Right ventricle myocardium inferior (tissue), 1 donor: ENCODE results near the gene PLCE1. TPM values are rescaled to one million over a fixed set of nuclear protein-coding genes. Genes with fewer than 3 reads are reported as not detected.

Source experiments
- ATAC-seq: fragments of 200-7000 bp; cut with Tn5 transposase; one replicate; pipeline ENCODE4 v1.9.1; 2020; ENCODE audit warnings: mild to moderate bottlenecking, moderate library complexity
- DNase-seq: peaks from one replicate; pipeline ENCODE4 v3.0.0; 2021; ENCODE audit errors: missing footprints
- intact Hi-C: fragments of 100-400 bp; cut with DNase I; formaldehyde crosslinking; loops from one replicate; pipeline ENCODE4 v1.11.0; 2022
- total RNA-seq: library from RNA; stranded (reverse); fragmentation: NEBNext Ultra II Directional; extraction: Animal tissue kit (Norgen Biotek cat#: 25700); gene quantifications from one replicate; pipeline ENCODE4 v1.2.1, GENCODE V29; 2021
- donor health status: DM: no; HTN: yes; CAD: no; lungs with severe emphysema.

PLCE1 gene
- total RNA-seq, 1 donor from 2014 or later = 4.2 TPM

DNA sequence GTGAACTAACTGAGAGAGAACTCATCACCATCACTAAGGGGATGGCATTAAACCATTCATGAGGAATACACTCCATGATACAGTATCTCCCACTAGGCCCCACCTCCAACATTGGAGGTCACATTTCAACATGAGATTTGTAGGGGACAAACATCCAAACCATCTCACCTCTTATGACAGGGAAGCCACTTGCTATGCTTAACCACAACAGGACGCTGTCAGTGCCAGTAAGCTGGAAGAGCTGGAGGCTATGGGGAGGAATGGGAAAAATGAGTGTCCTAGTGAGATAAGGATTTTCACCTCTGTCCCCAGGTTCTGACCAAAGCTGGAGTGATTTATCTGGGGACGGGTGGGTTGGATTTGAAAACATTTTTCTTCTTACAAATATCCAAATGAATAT is 17.6 kb downstream of the PLCE1 start:
- DNase-seq (no peak), ATAC-seq (no peak)
- intact Hi-C loops = no loop called here

DNA sequence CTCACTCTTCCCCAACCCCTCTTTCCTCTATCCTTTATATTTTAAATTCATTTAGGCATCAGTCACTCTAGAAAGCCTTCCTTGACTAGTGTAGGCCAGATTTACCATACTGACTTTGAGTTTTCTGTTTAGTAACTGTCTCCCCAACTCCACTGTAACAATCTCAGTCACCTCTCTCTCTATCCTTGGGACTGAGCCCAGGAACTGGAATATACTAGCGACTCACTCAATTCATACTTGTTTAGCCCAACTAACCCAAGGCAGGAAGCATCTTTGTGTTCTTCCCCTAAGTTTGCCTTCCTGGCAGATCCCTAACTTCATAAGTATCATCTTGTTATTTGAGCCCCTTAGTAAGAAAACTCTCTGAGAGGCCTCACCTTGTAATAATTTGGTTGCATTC is 19.1 kb downstream of the PLCE1 start:
- ATAC-seq (no peak), DNase-seq (no peak)
- intact Hi-C loops = no loop called here

DNA sequence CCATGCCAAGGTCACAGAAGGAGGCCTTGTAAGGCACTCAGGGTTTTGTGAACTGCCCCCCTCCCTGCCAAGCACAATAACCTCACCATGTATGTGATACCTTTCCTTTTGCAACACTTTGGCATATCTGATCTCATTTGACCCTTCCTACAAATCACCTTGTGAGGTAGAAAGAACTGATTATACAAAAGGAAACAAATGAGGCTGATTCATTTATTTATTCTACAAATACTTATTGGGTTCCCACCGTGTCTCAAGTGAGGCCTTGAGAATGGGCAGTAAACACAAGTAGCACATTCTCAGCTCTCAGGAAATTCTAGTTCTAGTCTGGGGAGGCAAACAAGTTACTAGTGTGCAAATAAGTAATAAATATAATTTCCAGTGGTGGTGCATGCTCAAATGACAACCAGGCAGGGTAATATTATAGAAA is 19.6 kb downstream of the PLCE1 start:
- intact Hi-C loops = no loop called here
- DNase-seq (no peak), ATAC-seq (no peak)

DNA sequence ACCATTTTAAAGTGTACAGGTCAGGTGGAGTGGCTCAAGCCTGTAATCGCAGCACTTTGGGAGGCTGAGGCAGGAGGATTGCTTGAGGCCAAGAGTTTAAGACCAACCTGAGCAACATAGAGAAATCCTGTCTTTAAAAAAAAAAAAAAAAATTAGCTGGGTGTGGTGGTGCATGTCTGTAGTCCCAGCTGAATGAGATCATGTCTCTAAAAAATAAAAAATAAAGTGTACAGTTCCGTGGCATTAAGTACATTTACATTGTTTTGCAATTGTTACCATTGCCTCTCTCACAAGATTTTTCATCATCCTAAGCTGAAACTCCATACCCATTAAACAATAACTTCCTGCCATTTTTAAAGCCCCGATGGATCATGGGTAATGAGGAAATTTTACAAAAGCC is 20.6 kb downstream of the PLCE1 start:
- DNase-seq (no peak), ATAC-seq (no peak)
- intact Hi-C loops = no loop called here

DNA sequence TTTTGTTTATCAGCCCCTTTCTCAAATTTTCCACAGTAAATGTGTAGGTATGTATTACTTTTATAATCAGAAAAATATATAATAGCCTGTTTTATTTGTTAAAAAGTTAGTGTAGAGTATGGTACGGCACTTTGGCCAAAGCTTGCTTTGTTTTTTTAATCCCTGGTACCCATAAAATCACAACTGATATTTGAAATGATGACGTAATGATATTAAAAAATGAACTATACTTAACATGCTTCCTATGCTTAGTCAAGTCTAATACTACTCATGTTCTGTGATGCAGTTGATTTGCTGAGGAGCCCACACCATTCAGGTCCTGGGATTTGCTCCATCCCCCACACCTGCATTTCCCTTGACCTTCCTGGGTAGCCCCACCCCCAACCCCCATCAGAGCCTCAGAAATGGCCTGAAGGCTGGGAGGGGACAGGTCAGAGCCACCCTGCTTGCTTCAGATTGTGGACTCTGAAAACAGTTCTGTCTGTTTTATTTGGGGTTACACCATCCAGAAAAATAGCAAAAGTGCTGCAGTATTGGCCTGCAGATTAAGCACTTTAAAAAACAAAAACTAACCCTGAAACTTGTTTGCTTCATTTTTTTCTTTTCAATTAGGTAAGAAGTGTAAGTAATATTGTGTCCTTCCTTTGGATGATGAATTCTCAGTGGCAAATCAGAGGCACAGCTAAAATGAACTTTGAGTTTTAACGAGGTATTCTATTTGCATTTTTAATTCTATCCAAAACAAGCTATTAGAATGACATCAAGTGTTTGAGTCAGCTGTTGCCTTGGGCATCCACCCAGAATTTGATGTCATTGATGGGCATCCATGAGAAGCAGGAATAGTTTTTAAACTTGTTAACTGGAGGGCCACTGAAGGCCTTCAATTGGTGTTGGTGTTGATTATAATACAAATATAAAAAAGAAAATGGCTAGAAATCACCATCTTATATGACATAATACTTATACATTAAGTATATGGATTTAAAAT is 23.3 kb downstream of the PLCE1 start:
- DNase-seq (no peak), ATAC-seq (no peak)

DNA sequence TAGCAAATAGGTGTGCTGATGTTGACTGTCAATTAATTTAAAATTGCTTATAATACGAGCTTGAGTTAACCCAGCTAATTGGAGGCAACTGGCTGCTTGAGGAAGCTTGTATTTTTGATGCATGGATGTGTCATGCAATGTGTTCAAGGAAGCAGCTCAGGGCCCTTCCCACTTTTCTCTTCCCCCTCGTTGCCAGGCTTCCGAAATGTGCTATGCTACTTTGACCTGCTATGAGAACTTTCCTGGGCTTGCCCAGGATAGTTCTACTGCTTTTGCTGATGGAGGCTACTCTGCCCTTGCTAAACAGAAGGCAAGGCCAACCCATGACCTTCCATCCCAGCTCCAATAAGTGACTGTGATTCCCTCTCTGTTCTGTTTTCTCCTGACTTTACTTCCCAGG is 24.4 kb downstream of the PLCE1 start:
- ATAC-seq = no peak
- intact Hi-C loops = no loop called here
- DNase-seq = no peak

More for the DNA sequence above, 23.3 kb downstream of the PLCE1 start:
- intact Hi-C loops = no loop called here

DNA sequence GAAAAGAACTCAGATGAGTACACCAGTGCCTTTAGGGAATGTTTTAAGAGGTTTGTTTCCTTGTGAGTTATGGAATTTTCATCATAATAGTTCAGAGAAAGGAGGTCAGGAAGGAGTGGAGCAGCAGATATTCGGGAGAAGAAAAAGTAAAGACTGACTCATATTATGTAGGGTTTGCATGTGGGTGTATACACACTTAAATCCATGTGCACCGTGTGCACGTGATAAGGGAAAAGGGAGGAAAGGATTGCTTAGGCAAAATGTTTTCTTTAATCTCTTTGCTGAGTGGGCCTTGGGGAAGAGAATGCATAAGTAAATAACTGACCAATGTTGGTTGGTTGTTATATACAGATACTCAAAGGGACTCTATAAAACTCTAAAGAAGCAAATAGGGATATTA is 30.2 kb downstream of the PLCE1 start:
- no peak for ATAC-seq
- intact Hi-C loops = no loop called here
- no peak for DNase-seq

DNA sequence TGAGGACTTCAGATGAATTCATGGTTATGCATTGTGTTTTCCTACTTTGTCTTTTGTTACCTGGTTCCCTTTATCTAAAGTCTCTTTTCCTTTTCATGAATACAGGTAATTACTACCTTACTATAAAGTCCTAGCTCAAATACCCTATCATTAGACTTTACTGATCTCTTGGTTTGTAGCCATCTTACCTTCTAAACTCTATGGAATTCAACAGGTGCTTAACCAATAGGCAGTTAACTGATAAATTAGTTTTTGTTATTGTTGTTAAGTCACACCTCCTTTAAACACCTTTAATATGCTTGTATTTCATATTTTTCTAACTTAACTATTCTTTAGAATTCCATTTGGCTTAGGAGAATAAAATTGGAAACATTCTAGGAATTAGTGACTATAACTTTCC is 30.7 kb downstream of the PLCE1 start:
- ATAC-seq (no peak), DNase-seq (no peak)
- intact Hi-C loops = no loop called here

DNA sequence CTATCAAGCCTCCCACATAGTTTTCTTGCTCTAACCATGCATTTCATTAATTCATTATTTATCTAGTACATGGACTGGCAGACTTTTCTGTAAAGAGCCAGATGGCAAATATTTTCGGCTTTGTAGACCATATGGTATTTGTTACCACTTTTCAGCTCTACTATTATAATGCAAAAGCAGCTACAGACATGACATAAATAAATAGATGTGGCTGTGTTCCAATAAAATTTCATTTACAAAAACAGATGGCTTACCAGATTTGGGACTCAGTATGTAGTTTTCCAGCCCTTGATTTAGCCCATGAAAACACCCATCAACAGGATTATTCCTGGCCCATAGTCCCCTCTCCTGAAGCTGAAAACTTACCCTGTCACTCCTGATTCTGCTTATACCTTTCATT is 32.1 kb downstream of the PLCE1 start:
- intact Hi-C loops = no loop called here
- DNase-seq (no peak), ATAC-seq (no peak)

DNA sequence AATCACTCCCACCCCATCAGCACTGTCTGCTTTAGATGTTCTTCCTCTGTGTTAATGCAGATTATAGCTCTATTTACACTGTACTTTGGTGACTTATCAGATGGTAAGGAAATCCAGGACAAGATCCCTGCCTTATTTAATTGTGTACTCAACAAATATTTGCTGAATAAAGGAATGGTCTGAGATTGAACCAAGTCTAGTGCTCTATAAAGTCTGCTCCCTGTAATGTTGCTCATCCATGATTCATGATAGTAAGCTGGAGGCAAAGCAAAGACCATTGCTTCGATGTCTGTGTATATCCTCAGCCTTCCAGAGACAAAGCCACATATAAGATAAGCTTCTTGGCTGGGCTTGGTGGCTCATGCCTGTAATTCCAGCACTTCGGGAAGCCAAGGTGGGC is 33.5 kb downstream of the PLCE1 start:
- intact Hi-C loops = no loop called here
- no peak for ATAC-seq
- DNase-seq = no peak

DNA sequence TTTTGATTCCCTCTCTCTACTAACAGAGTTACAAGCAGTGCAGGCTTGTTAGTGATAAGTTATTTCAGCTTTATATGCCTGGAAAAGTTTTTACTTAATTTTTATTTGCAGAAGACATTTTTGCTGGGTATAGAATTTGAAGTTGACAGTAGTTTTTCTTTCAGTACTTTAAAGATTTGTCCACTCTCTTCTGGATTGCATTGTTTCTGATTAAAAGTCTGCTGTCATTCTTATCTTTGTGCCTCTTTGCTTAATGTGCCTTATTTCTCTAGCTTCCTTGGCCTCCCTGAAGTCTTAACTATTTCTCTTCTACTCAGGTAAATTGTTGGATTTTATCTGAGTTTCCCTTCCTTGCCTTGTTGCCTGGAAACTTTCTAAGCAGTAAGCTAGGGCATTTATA is 36.2 kb downstream of the PLCE1 start:
- ATAC-seq (no peak), DNase-seq (no peak)
- intact Hi-C loops = no loop called here

DNA sequence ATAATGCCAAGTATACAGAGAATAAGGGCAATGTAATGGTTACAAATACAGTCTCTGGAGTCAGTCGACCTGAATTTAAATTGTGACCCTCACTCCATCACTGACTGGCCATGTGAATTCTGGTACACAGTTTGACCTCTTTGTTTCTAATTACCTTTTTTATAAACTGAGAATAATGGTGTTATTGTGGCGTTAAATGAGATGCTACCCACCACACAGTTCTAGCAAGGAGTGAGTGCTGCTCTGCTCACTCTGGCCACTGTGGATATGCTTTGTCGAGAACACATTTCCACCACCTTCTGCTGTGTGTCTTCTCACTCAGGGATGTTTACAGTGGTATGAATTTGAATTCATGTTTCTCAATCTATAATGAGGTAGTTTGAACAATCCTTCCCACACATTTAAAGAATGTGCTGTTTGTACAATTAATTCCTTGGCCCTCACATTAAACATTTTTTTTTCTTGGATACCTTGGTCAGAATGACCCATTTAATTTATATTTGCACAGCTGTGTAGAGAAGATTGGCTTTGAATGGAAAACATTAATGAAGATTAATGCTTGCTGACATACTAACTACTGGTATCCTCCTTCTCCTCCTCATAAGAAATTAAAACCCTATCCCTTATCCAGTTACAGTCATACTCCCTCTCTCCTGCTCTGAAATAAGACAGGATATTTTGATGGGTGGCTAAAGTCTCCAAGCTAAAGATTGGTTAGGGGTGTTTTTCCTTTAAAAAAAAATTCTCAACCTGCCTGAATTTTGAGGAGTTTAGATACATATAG is 42.4 kb downstream of the PLCE1 start:
- ATAC-seq = no peak
- intact Hi-C loops = no loop called here
- no peak for DNase-seq

DNA sequence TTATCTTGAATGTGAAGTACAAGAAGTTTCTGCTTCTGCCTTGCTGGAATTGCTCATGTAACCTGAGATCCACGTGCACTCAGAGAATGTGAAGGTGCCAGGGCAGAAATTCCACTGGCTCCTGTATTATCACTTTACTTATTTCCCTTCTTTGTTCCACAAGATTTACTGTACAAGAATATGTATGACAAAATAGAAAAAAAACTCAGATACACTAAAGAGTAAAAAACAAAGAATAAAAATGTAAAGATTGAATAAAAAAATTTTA is 43.0 kb downstream of the PLCE1 start:
- DNase-seq (no peak), ATAC-seq (no peak)
- intact Hi-C loops = no loop called here

DNA sequence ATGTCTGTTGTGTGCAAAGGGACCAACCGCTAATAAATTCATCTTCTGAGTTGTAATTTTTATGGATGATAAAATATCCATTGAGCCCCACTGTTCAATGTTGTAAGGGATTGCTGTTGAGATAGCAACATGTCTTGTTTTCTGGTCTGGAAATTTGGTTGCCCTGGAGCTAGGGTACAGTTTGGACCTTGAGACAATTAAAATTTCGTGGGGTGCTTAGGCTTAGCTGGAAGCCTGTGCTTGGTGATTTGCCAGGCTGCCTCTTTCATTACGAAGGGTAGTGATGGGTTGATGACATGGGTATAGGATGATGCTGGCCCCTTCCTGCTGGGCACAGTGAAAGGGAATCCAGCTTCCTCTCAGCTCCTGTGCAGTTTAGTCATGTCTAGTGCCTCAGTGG is 43.6 kb downstream of the PLCE1 start:
- ATAC-seq (no peak), DNase-seq (no peak)
- intact Hi-C loops = no loop called here

DNA sequence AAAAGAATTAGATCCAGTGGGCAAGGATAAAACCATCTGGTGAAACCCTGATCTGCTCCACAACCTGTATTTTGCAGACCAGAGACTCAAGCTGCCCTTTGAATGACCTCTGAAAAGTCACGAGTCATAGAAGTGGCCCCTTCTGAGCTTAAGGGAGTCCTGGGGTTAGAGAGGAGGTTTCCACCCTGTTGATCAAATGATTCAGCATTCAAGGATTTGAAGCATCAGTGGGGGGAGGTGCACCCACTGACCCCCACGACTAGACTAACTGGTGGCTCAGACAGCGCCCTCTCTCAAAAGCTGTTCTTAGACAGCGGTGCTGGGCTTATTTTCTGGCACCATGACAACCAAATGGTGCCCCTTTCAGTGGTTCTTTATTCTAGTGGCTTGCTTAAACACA is 44.3 kb downstream of the PLCE1 start:
- intact Hi-C loops = no loop called here
- ATAC-seq = no peak

DNA sequence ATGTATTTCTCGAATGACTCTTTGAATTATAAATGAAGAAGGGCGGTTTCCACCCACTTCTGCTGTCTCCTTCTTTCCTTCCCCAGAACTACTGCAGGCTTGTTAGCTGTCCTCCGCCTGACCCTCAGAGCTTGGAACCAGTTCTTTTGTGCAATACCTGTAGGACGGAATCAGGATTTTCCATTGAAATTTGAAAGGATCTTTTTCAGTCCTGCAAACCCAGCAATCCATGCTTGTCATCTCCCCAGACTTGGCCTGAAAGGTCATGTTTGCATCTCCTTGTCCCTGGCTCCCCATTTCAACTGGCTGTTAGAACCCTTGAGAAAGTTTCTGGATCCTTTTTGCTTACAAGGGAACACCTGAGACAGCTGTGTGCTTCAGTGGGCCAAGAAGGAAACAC is 47.5 kb downstream of the PLCE1 start:
- DNase-seq (no peak), ATAC-seq (no peak)
- intact Hi-C loops = no loop called here

More for the DNA sequence above, 44.3 kb downstream of the PLCE1 start:
- DNase-seq = no peak

DNA sequence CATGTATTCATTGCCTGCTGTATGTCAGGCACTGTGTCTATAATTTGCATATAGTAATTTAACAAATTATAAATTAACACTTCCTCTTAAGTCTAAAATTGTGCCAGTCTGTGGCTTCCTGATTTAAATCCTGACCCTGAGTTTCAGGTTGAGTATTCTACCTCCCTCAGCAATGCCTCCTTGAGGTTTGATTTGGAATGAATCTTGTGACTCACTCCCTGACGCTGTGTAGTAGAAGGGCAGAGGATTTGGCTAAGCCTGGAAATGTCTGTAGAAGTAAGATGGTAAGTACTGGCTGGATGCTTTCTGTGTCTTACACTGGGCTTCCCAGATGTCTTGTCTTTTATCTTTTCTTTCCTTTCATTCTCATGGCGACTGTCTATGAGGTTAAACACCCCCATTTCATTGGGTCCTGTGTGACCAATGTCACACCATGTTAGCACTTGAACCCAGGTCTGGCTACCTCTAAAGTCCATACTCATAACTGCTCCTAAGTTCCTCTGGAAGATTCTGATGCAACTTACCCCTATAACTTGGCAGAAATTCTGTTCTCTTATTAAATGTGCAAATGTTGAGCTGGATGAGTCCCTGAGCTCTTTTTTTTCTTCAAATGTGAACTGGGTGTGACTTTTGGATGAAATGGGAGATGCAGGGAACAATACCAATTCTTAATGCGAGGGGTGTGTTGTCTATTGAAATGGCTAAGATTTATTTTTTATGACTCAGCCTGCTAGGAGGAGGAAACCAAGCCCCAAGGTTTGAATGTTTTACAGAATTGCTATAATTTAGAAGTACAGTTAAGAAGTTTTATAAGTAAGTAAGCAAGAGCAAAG is 48.5 kb downstream of the PLCE1 start:
- DNase-seq (no peak), ATAC-seq (no peak)
- intact Hi-C loops = no loop called here

DNA sequence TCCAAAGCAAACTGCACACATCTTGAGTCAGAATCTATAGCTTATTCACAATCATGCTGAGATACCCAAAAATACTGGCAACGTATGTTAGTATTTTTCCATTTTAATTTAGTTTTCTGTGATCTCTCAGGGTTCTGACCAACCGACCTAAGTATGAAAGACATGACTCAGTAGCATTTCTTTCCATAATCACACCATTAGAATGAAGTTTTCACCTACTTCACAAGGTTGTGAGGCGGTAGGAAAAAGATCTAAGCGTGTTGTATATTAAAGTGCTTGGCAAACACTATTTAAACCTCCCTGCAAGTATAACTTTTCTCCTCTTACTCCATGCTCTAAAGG is 49.1 kb downstream of the PLCE1 start:
- no peak for ATAC-seq
- no peak for DNase-seq
- intact Hi-C loops = no loop called here
